ENCODE measurements around the gene SCART1.
"Not testable (repeated sequence)": the region's sequence is repeated elsewhere in the genome, so short reads cannot be mapped to it uniquely, and the experiment has no call there.

SCART1 gene

GRCh38 chr10:133475425-133475734, 21.6 kb downstream of the SCART1 start:
- DNase-seq: no peak

GRCh38 chr10:133475821-133476640, 22.3 kb downstream of the SCART1 start:
- DNase-seq: no peak

- no peak for DNase-seq
Measured at GRCh38 chr10:133476641-133476990, 22.9 kb downstream of the SCART1 start.

GRCh38 chr10:133481086-133481643, 27.4 kb downstream of the SCART1 start:
- DNase-seq: no peak

- DNase-seq: no peak
Measured at GRCh38 chr10:133481657-133482056, 27.9 kb downstream of the SCART1 start.

GRCh38 chr10:133484818-133485217, 31.1 kb downstream of the SCART1 start:
- DNase-seq: no peak

GRCh38 chr10:133487085-133487484, 33.3 kb downstream of the SCART1 start:
- DNase-seq: no peak

GRCh38 chr10:133488354-133488753, 34.6 kb downstream of the SCART1 start:
- DNase-seq: no peak

GRCh38 chr10:133489816-133490588, 36.3 kb downstream of the SCART1 start:
- no peak for DNase-seq

- DNase-seq: not testable (repeated sequence)
Measured at GRCh38 chr10:133493562-133493961, 39.8 kb downstream of the SCART1 start.

- DNase-seq: not testable (repeated sequence)
Measured at GRCh38 chr10:133497363-133497762, 43.6 kb downstream of the SCART1 start.

GRCh38 chr10:133499176-133499575, 45.4 kb downstream of the SCART1 start:
- not testable (repeated sequence) for DNase-seq

- not testable (repeated sequence) for DNase-seq
Measured at GRCh38 chr10:133500897-133501296, 47.2 kb downstream of the SCART1 start.

GRCh38 chr10:133509700-133510099, 56.0 kb downstream of the SCART1 start:
- DNase-seq: no peak

- no peak for DNase-seq
Measured at GRCh38 chr10:133511408-133511807, 57.7 kb downstream of the SCART1 start.

- DNase-seq: no peak
Measured at GRCh38 chr10:133511907-133512528, 58.3 kb downstream of the SCART1 start.

GRCh38 chr10:133515471-133515870, 61.7 kb downstream of the SCART1 start:
- DNase-seq: no peak

- DNase-seq: no peak
Measured at GRCh38 chr10:133516057-133516456, 62.3 kb downstream of the SCART1 start.

GRCh38 chr10:133518517-133518916, 64.8 kb downstream of the SCART1 start:
- DNase-seq: not testable (repeated sequence)

Measured in activated CD4-positive, CD25-positive, alpha-beta regulatory T cell (primary cell).